Memory B cell (primary cell): ENCODE results near the gene OLFML2A.
"Not testable (repeated sequence)": the region's sequence is repeated elsewhere in the genome, so short reads cannot be mapped to it uniquely, and the experiment has no call there.

Experiments
- ATAC-seq: fragments of 150-1000 bp; cut with Tn5 transposase; 2 replicates; pipeline ENCODE4 v1.10.0; 2021; ENCODE audit warnings: low read depth, mild to moderate bottlenecking, moderate library complexity
- DNase-seq, 2 donors: peaks; one replicate each; pipeline ENCODE4 v3.0.0; 2022; ENCODE audit warnings: low spot score in 2 of 2
- H3K27ac Mint-ChIP-seq: one replicate; pipeline ENCODE4 v1.8.0; 2022; ENCODE audit warnings: mild to moderate bottlenecking, moderate library complexity, mixed read lengths
- H3K27me3 Mint-ChIP-seq: one replicate; pipeline ENCODE4 v1.8.0; 2022; ENCODE audit warnings: mixed read lengths
- H3K36me3 Mint-ChIP-seq: one replicate; pipeline ENCODE4 v1.8.0; 2022; ENCODE audit warnings: mild to moderate bottlenecking, mixed read lengths
- H3K4me1 Mint-ChIP-seq: one replicate; pipeline ENCODE4 v1.8.0; 2022; ENCODE audit warnings: mixed read lengths
- H3K4me3 Mint-ChIP-seq: one replicate; pipeline ENCODE4 v1.8.0; 2022; ENCODE audit warnings: mild to moderate bottlenecking, moderate library complexity, mixed read lengths
- H3K9me3 Mint-ChIP-seq: one replicate; pipeline ENCODE4 v1.8.0; 2022; ENCODE audit warnings: mixed read lengths

OLFML2A gene

DNA sequence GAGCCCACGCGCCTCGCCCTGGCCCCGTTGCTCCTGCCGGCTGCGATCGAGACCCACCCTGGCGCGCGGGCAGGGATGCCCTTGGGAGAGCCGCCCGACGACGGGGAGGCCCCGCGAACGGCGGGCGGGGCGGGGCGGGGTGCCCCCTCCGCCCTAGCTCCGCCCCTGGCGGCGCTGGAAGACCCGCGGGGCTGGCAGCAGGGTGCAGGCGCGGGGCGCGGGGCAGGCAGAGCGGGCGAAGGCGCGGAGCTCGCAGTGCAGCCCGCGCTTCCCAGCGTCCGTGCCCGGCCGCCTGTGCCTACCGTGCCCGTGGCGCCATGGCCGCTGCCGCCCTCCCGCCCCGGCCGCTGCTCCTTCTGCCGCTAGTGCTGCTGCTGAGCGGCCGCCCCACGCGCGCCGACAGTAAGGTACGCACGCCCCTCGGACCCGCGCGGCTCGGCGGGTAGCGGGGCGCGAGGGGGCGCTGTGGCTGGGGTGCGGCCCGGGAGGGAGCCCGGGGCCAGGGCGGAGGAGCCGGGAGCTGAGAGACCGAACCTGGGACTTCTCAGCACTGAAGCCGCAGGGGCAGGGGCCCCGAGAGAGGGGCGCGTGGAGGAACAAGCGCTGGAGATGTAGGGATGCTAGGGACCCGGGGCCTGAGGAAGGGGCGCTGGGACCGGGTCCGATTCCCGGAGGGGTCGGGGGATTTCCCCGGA, at the start of gene OLFML2A:
Gene OLFML2A, plus strand, starts transcription at position 180 of the 695 bp plus-strand sequence. Its CDS starts 138 bp downstream, at position 318.
- ATAC-seq = peak; percentile 57
- Mint-ChIP-seq H3K4me3 (peak within 1 kb of the TSS; percentile 81), H3K36me3 (no peaks in the 10 kb centered on the region), H3K27ac (no peak within 1 kb of the TSS), H3K27me3 (peaks cover 6% of the 10 kb centered on the region), H3K9me3 (no peaks in the 10 kb centered on the region), H3K4me1 (peaks cover 9% of the 10 kb centered on the region)
- peak in 1 of 2 donors; percentile 45 for DNase-seq

DNA sequence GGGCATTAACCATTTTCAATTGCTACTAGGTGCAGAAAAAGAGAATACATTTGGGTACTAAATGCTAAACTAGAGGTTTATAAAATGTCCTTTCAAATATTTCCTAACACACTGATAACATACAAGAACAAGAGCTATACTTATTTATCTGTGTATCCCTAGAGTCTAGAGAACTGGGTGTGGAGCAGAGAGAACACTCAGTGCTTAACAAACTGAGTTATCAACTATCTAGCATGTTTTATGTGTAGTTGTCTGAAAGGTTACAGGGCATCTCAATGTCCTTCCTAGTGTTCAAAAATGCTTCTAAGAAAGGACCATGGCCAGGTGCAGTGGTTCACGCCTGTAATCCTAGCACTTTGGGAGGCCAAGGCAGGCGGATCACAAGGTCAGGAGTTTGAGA, 46.2 kb upstream of the OLFML2A start:
- H3K27me3 Mint-ChIP-seq = no peaks in the 10 kb centered on the region
- DNase-seq (no peak), ATAC-seq (no peak)
- H3K36me3 Mint-ChIP-seq = no peaks in the 10 kb centered on the region
- H3K4me1 Mint-ChIP-seq = no peaks in the 10 kb centered on the region
- no peak overlapping the region for H3K27ac Mint-ChIP-seq
- H3K4me3 Mint-ChIP-seq = no peak overlapping the region
- no peaks in the 10 kb centered on the region for H3K9me3 Mint-ChIP-seq

DNA sequence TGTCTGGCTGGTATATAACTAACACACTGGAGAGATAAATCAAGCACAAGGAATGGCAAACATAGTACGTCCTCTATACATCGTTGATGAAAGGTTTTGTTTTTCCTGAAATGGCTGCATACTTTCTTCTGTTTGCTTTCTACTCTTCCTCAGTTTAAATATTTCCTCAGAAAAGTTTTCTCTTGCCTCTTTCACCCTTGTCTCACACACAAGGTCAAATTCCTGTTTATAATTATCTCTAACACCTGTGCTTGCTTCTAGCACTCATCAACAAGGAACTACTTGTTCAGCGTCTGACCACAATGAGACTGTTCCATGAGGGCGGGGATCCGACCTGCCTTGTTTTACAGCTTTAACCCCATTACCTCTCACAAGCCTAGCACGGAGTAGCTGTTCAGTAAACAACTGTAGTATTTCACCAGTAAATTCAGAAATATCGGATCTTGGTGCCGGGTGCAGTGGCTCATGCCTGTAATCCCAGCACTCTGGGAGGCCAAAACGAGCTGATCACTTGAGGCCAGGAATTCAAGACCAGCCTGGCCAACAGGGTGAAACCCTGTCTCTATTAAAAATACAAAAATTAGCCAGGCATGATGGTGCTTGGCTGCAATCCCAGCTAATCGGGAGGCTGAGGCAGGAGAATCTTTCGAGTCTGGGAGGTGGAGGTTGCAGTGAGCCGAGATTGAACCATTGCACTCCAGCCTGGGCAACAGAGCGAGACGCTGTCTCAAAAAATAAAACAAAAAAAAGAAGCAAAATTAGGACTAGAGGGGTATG, 42.8 kb upstream of the OLFML2A start:
- no peak for ATAC-seq
- H3K27ac Mint-ChIP-seq = no peak overlapping the region

DNA sequence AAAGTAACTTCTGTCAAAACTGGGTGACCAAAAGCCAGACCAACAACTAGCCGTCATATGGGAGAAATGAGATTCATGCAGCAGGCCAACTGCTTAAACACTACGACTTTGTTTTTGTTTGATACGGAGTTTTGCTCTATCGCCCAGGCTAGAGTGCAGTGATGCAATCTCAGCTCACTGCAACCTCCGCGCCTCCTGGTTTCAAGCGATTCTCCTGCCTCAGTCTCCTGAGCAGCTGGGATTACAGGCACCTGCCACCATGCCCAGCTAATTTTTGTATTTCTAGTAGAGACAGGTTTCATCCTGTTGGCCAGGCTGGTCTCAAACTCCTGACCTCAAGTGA, 42.2 kb upstream of the OLFML2A start:
- not testable (repeated sequence) for ATAC-seq, H3K36me3 Mint-ChIP-seq, H3K27me3 Mint-ChIP-seq, H3K4me1 Mint-ChIP-seq, H3K9me3 Mint-ChIP-seq, H3K4me3 Mint-ChIP-seq, DNase-seq, H3K27ac Mint-ChIP-seq

More for the DNA sequence above, 42.8 kb upstream of the OLFML2A start:
- Mint-ChIP-seq H3K4me1 (no peaks in the 10 kb centered on the region), H3K9me3 (no peaks in the 10 kb centered on the region), H3K4me3 (no peak overlapping the region), H3K27me3 (no peaks in the 10 kb centered on the region), H3K36me3 (no peaks in the 10 kb centered on the region)
- DNase-seq = no peak

DNA sequence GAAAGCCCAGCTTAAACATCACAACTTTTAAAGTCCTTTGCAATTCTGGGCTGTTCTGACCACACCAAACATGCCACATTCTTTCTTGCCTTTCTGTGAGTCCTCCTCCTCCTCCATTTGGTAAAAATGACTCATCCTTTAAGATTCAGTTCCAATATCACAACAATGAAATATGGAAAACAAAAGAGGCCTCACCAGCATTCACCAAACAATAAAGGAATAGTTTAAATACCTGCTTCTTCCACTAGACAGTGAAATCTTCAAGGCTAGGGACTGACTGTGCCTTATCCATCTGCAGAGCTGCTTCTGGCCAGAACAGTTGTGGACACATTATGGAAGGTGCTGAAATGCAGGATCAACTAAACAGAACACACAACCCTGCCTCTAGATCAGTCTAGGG, 41.8 kb upstream of the OLFML2A start:
- no peak for DNase-seq
- Mint-ChIP-seq H3K27ac (no peak overlapping the region), H3K36me3 (no peaks in the 10 kb centered on the region), H3K27me3 (no peaks in the 10 kb centered on the region), H3K9me3 (no peaks in the 10 kb centered on the region), H3K4me1 (no peaks in the 10 kb centered on the region), H3K4me3 (no peak overlapping the region)
- no peak for ATAC-seq

DNA sequence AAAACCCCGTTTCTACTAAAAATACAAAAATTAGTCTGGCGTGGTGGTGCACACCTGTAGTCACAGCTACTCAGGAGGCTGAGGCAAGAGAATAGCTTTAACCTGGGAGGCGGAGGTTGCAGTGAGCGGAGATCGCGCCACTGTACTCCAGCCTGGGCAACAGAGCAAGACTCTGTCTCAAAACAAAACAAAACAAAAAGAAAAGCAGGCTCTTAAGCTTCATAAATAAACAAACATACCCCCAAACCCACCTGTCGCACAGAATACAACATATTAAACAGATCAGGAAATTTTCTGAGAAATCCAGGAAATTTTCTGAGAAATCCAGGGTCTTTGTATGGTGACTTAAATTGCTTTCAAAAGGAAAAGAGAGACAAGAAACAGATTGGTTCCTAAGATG, 38.9 kb upstream of the OLFML2A start:
- H3K4me3 Mint-ChIP-seq, H3K27ac Mint-ChIP-seq, H3K9me3 Mint-ChIP-seq, H3K4me1 Mint-ChIP-seq, DNase-seq, H3K27me3 Mint-ChIP-seq, ATAC-seq, H3K36me3 Mint-ChIP-seq: not testable (repeated sequence)

DNA sequence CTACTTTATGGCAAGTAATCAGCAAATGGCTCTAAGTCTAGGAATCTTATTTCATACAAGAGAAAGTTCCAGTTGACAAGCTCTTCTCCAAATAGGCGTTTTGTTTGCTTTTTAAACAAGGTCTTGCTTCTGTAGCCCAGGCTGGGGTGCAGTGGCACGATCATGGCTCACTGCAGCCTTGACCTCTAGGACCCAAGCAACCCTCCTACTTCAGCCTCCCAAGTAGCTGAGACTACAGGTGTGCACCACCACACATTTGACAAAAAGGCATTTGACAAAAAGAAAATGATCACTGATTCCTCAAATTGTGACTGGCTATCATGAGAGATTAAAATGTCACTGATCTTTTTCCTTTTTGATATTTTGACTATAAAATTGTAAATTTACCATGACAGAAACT, 37.6 kb upstream of the OLFML2A start:
- H3K27me3 Mint-ChIP-seq = no peaks in the 10 kb centered on the region
- DNase-seq = no peak
- no peaks in the 10 kb centered on the region for H3K36me3 Mint-ChIP-seq
- H3K27ac Mint-ChIP-seq = no peak overlapping the region
- ATAC-seq = no peak
- no peaks in the 10 kb centered on the region for H3K4me1 Mint-ChIP-seq
- no peak overlapping the region for H3K4me3 Mint-ChIP-seq
- no peaks in the 10 kb centered on the region for H3K9me3 Mint-ChIP-seq

DNA sequence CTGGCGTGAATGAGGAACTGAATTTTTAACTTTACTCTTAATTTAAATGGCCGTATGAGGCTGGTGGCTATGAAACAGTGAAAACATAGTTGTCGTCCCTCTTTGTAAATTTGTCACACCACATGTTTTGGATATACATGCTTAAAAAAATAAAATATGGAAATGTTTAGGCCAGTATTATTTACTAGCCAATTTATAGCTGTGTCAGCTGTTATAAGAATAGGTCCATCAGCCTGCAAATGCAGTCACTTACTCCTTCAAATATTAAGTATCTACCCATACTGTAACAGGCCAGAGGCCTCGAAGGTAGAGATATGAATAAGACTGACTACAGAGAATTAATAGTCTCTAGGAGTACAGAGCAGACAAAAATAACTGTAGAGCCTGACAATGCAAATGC, 35.8 kb upstream of the OLFML2A start:
- no peak for ATAC-seq
- Mint-ChIP-seq H3K4me1 (no peaks in the 10 kb centered on the region), H3K27me3 (no peaks in the 10 kb centered on the region), H3K4me3 (no peak overlapping the region), H3K9me3 (no peaks in the 10 kb centered on the region), H3K27ac (no peak overlapping the region), H3K36me3 (no peaks in the 10 kb centered on the region)
- no peak for DNase-seq

DNA sequence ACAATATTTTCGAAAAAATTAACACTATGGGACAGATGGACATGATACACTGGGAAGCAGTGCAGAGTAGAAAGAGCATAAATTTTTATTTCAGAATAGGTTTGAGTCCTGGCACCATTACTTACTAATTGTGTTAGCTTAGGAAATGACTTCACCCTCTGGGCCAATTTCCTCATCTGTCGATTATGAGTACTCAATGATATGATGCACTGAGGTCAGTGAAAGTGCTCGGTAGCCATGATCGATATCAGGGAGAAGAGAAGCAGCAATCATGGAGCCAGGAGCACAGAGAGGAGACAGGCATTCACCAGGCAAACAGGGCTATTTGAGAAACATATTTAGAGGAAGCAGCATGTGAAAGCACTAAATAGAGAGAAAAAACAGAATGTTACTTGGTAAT, 35.3 kb upstream of the OLFML2A start:
- ATAC-seq = no peak
- no peak overlapping the region for H3K4me3 Mint-ChIP-seq
- DNase-seq = no peak
- no peak overlapping the region for H3K27ac Mint-ChIP-seq
- no peaks in the 10 kb centered on the region for H3K36me3 Mint-ChIP-seq
- H3K9me3 Mint-ChIP-seq = no peaks in the 10 kb centered on the region
- H3K27me3 Mint-ChIP-seq = no peaks in the 10 kb centered on the region
- no peaks in the 10 kb centered on the region for H3K4me1 Mint-ChIP-seq

DNA sequence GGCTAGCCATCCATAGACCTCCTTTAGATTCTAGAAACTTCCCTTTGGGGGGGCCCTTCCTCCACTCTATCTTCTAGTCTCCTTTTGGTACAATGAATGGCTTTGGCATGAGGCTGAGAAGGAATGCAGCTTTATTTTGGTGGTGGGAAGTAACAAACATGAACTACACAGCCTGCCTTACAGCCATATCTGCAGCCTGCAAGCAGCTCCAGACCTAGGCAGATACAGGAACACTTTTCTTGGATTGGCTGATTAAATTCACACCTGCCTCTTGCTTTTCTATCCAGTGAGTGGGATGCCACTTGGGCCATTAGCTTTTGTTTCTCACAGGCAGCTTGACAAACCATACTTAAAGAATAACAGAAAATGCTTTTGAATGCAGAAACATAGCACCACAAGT, 34.0 kb upstream of the OLFML2A start:
- Mint-ChIP-seq H3K27me3 (no peaks in the 10 kb centered on the region), H3K4me3 (no peak overlapping the region), H3K9me3 (no peaks in the 10 kb centered on the region), H3K4me1 (no peaks in the 10 kb centered on the region), H3K36me3 (no peaks in the 10 kb centered on the region), H3K27ac (no peak overlapping the region)
- no peak for ATAC-seq
- no peak for DNase-seq

DNA sequence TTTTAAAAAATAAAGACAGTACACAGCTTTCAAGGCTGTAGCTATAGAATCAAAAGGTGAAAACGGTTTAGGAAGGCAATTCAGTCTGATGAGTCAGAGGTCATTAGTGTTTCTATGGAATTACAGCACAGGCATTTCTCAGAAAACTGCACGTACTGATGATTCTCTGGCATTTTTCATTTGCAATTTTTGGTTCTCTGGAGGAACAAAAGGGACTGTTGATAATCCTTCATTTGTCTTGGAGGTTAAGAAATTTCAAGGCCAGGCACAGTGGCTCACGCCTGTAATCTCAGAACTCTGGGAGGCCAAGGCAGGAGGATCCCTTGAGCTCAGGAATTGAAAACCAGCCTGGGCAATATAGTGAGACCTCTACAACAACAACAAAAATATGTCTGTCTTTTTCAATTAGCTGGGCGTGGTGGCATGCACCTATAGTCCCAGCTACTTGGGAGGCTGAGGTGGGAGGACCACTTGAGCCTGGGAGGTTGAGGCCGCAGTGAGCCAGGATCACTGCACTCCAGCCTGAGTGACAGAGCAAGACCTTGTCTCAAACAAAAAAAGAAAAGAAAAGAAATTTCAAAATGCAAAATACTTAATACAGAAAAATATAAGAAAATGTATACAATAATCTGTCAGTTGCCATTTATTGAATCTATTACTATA, 33.1 kb upstream of the OLFML2A start:
- H3K9me3 Mint-ChIP-seq = no peaks in the 10 kb centered on the region
- no peak overlapping the region for H3K27ac Mint-ChIP-seq
- no peaks in the 10 kb centered on the region for H3K4me1 Mint-ChIP-seq
- H3K27me3 Mint-ChIP-seq = no peaks in the 10 kb centered on the region
- H3K36me3 Mint-ChIP-seq = no peaks in the 10 kb centered on the region
- H3K4me3 Mint-ChIP-seq = no peak overlapping the region
- DNase-seq (no peak), ATAC-seq (no peak)

DNA sequence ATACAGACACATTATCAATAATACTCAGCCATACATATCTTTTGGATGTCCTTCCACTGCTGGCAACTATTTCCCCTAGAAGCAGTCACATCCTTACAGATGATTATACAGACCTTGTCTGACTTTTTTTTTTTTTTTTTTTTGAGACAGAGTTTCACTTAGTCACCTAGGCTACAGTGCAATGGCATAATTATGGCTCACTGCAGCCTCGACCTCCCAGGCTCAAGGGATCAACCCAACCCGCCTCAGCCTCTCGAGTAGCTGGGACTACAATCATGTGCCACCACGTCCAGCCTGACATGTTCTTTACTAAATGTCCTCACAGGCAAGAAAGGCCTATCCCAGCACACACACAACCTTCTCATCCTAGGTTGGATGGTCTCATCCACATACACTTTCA, 29.9 kb upstream of the OLFML2A start:
- Mint-ChIP-seq H3K4me3 (no peak overlapping the region), H3K36me3 (no peaks in the 10 kb centered on the region), H3K9me3 (no peaks in the 10 kb centered on the region), H3K4me1 (no peaks in the 10 kb centered on the region), H3K27me3 (no peaks in the 10 kb centered on the region), H3K27ac (no peak overlapping the region)
- ATAC-seq (no peak), DNase-seq (no peak)

DNA sequence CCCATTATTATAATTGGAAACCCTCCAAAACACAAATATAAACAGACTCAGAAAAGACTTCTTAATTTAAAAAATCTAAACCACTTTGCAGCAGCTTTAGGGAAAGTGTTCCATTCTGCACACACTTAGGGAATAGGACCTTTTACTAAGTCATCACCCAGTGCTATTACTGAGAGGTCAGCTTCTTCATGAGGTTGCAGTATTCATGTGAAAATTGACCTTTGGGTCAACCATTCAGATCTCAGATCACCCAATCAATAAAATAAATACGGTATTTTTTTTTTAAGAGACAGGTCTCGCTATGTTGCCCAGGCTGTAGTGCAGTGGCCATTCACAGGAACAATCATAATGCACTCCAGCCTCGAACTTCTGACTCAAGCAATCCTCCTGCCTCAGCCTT, 27.6 kb upstream of the OLFML2A start:
- DNase-seq (no peak), ATAC-seq (no peak)
- Mint-ChIP-seq H3K4me3 (no peak overlapping the region), H3K4me1 (no peaks in the 10 kb centered on the region), H3K27me3 (peaks cover under 1% of the 10 kb centered on the region), H3K36me3 (no peaks in the 10 kb centered on the region), H3K9me3 (no peaks in the 10 kb centered on the region), H3K27ac (no peak overlapping the region)

DNA sequence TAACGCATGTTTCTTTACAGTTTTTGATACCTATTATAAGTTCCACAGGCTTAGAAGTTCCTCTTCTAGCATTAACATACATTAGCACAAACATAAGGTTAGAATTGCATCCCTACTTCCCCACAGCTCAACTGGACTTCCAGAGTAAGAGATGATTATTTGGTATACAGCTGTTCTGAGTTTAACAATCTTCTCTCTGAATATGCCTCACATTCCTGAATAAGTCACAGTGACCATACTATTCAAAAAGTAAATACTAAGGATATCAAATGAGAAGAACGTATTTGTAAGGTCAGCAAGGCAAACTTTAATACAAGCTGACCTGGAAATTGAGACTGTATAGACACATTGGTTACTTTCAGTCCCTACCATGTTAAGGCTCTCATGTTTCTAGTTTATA, 27.2 kb upstream of the OLFML2A start:
- Mint-ChIP-seq H3K9me3 (no peaks in the 10 kb centered on the region), H3K4me3 (no peak overlapping the region), H3K27me3 (peaks cover 4% of the 10 kb centered on the region), H3K27ac (no peak overlapping the region), H3K36me3 (no peaks in the 10 kb centered on the region), H3K4me1 (no peaks in the 10 kb centered on the region)
- DNase-seq = no peak
- no peak for ATAC-seq
